ENCODE results near the gene DIPK1B.

Gene DIPK1B

DNA sequence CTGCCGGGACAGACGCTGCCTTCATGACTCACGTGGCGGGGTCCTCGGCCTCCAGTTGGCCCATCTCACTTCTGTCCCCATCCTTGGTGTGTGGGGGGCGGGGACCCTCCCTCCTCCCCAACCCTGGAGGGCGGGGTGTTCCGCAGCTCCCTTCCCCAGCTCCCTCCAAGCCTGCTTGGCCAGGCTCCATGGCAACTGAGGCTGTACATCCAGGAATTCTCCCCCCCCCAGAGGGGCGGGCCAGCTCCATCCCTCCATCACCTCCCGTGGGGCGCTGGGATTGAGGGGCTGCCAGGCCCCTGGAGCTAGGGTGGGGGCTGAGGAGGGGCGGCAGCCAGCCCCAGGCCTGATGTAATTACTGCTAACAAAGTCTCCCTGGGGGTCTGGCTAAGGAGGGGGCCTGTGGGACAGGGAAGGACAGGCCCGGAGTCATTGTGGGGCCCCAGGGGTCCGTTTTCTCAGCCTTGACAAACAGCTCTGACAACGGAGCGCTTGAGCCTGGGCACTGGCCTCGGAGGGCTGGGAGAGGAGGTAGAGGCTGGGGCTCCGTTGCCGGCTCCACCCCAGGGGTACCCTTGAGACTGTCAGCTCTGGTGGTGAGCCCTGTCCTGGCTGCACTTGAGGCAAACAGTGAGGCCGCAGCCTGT lies 8.0 kb downstream of the DIPK1B start:
- no peak for DNase-seq (ENCODE audit: low read depth, low spot score)

DNA sequence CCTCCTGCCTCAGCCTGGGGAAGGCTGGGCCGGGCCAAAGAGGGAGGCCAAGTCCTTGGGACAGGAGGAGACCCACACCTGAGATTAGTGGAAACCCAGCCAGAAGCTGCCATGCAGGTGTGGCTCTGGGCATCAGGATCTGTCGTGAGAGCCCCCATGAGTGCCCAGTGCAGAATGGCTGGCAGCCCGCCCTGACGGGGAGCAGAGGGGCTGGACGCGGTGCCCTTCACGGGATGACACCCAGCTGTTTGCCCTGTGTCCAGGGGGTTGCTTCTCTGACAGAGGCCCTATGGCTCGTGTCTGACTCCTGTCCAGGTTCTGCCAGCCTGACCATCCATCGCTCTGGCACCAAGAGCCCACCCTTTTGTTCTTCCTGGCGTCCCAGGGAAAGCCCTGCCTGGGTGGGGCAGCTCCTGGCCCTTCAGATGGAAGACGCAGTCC lies 8.5 kb downstream of the DIPK1B start:
- DNase-seq (ENCODE audit: low read depth, low spot score) = no peak

DNA sequence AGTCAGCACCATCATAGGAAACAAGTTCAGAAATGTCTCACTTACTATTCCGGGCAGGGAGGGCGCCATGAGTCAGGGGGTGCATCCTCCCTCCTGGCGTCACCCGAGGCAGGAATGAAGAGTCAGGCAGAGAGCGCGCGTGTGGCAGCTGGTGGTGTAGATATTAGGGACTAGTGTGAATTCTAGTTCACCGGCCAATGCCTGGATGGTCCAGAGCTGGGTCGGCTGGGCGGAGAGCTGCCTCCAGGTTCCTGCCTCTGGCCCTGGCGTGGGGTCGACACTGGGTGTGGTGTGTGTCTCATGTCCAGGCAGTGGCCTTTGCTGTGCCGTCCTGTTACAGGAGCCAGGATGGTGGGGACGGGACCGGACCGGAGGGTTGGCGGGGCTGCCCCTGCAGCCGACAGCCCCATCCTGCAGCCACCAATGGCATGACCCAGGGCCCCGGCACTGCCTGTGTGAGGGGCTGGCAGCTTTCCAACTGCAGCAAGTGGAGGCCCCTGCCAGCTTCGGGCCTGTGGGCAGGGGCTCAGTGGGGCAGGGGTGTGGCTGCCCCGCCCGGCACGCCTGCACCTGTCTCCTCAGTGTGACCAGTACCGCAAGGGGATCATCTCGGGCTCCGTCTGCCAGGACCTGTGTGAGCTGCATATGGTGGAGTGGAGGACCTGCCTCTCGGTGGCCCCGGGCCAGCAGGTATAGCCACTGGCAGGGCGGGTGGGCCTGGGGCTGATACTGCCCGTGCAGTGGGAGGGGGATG lies 9.1 kb downstream of the DIPK1B start:
- DNase-seq (ENCODE audit: low read depth, low spot score) = no peak

DNA sequence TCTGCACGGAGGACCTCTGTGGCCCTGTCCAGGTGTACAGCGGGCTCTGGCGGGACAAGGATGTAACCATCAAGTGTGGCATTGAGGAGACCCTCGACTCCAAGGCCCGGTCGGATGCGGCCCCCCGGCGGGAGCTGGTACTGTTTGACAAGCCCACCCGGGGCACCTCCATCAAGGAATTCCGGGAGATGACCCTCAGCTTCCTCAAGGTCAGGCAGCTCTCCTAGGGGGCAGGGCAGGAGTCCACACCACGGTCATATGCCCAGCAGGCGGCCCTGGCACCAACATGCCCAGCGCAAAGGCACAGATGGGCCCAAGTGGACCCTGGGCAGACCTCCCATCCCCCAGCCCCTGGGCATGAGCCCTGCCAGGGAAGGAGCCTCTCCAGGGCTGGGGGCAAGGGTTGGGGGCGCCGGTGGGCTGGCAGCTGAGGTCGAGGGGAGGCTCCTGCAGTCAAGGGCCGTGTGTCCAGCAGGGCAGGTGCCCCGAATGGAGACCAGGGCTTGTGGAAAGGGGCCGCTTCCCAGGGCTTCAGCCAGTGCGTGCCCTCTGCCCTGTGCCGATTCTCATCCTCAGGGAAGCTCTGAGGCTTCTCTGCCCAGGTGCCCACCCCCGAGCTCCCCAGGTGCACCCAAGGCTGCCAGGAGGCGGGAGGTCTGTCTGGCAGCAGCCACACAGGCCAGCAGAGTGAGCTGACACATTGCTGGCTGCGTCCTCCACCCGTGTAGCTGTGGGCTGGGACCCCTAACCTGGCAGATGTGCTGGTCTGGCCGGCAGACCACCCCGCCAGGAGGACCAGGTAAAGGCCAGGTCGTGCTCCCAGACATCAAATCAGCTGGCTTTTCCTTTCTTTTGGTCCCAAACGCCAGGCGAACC lies 10.0 kb downstream of the DIPK1B start:
- DNase-seq (ENCODE audit: low read depth, low spot score) = no peak

DNA sequence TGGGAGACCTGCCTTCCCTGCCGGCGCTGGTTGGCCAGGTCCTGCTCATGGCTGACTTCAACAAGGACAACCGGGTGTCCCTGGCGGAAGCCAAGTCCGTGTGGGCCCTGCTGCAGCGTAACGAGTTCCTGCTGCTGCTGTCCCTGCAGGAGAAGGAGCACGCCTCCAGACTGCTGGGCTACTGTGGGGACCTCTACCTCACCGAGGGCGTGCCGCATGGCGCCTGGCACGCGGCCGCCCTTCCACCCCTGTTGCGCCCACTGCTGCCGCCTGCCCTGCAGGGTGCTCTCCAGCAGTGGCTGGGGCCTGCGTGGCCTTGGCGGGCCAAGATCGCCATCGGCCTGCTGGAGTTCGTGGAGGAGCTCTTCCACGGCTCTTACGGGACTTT lies 10.6 kb downstream of the DIPK1B start:
- DNase-seq (ENCODE audit: low read depth, low spot score) = no peak

DNA sequence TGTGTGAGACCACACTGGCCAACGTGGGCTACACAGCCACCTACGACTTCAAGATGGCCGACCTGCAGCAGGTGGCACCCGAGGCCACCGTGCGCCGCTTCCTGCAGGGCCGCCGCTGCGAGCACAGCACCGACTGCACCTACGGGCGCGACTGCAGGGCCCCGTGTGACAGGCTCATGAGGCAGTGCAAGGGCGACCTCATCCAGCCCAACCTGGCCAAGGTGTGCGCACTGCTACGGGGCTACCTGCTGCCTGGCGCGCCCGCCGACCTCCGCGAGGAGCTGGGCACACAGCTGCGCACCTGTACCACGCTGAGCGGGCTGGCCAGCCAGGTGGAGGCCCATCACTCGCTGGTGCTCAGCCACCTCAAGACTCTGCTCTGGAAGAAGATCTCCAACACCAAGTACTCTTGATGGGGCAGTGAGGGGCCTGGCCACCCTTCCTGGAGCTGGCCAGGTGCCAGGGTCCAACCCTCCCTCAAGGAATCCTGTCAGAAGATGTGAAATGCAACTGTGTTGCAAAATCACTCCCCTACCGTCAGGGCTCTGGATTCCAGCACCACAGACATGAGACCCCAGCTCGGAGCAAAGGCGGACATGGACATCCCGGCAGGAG lies 11.1 kb downstream of the DIPK1B start:
- no peak for DNase-seq (ENCODE audit: low read depth, low spot score)

DNA sequence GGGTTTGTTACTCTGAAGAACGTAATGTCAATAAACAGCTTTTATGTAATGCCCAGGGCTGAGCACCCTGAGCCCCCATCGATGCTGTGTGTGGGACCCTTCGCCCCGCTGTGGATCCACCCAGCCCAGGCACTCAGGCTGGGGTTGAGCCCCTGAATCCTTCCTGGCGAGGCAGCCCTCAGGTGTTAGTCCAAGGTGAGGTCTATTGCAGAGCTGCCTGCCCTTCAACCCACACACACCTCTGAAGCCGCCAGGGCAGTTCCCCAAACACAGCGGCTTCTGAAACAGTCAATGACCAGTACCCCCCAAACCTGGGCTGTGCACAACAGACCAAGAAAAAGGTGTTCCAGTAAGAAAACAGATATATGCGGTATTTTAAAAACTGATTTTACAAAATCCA lies 11.6 kb downstream of the DIPK1B start:
- no peak for DNase-seq (ENCODE audit: low read depth, low spot score)

DNA sequence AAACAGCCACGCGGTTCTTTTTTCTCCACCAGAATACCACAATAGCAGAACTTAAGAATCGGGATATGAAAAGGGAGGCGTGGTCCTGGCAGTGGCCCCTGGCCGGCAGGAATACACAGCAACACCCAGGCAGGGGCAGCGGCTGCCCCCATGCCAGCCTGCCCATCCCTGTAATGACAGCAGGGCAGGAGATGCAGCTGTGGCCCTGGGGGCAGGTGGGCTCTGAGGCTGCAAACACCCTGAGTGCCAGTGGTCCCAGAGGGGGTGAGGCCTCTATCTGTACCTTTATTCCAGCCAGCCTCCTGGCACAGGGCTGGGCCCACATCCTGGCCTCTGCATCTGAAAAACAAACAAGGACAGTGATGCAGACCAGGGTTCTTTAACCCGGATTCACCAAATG lies 12.4 kb downstream of the DIPK1B start:
- no peak for DNase-seq (ENCODE audit: low read depth, low spot score)

DNA sequence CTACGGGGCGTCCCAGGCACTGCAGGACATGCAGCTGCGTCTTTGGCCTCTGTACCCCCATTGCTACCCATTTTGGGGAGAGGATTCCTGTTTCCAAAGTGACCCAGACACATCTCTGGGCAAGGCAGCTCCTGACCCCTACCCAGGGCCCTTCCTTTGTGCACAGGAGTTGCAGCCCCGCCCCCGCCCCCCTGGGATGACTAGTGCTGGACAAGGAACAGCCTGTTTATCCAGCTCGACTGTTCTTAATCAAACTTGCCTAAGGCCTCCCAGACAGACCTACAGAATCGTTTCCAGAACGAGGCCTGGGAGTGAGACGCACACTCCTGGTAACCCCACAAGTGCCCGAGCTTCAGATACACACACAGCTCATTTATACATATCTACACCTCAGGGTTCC lies 13.2 kb downstream of the DIPK1B start:
- DNase-seq (ENCODE audit: low read depth, low spot score) = no peak

DNA sequence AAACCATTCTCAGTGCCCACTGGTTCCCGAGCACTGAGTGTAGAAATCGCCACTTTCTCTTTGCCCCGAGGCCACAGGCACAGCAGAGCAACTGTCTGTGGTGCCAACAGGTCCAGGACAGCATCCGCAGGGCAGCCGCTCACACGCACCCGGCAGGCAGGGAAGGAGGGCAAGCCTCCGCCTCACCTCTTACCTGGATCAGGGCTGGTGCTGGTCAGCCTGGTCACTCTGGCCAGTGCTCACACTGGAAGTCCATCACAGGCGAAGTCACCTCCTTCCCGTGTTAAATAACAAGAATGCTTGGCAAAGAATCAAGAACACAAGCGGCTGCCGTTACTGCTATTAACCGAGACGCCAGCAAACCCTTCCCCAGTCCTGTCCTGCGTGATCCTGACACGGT lies 13.7 kb downstream of the DIPK1B start:
- no peak for DNase-seq (ENCODE audit: low read depth, low spot score)

DNA sequence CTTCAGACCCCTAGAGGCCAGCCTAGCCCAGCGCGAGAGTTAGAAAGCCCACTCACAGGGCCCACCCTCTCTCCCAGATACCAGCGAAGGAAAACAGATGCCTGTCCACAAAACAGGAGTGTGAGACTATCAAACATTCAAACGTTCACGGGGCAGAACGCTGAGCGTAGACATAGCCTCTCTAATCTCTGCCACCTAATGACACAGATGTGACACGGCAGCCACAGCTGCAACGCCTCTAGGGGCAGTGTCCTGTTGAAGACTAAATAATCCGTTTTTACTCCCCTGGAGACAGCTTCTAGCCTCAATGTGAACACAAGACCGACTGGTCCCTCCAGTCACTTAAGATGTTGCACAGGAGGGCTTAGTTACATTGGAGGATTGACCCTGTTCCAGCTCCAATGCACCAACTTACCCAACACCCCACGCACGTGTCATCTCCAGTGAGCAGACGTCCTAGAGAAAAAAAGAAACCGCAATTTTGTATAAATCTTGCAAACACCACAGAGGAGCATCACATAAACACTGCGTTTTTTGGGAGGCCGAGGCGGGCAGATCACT lies 14.3 kb downstream of the DIPK1B start:
- no peak for DNase-seq (ENCODE audit: low read depth, low spot score)

DNA sequence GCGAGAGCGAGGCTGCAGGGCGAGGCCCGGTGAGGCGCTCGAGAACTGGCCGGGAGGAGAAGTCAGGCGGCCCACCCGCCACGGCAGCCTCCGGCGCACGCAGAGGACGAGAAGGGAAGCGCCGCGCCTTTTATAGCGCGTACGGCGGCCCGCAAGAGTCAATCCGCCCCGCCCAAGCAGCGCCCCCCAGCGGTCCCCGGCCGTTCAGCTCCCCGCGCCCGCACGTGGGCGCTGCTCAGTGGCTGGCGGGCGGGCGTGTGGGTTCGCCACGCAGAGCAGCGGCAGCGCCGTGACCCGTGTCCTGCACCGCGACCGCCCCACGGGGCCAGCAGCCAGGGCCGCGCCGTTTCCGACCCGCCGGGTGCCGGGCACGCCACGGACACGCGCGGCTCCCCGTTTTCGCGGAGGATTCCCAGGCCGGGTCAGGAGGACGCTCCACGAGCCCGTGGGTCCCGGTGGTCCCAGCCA lies 15.7 kb downstream of the DIPK1B start:
- DNase-seq (ENCODE audit: low read depth, low spot score) = peak; percentile 85

DNA sequence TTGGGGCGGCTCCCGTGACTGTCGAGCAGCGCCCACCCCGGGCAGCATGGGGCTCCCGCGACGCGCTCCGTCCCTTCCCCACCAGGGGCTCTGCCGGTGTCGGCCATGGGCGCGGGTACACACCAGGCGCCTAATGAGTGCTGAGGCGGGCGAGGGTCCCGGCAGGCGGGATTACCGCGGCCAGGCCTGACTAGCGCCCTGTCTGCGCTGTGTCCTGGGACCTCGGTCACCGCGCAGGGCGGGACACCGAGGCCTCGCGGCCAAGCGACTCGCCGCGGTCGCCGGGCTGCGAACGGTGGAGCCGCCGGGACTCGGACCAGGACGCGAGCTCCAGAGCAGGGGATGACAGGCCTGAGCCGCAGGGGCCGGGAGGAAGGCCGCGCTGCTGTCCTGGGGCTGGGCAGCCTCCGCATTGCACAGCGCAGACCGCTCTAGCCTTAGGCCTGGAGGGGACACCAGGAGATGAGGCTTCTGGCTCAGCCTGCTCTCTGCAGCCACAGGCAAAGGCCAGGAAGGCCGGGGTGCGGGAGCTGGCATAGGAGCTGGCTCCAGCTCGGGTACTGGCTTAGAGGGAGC lies 16.3 kb downstream of the DIPK1B start:
- no peak for DNase-seq (ENCODE audit: low read depth, low spot score)

DNA sequence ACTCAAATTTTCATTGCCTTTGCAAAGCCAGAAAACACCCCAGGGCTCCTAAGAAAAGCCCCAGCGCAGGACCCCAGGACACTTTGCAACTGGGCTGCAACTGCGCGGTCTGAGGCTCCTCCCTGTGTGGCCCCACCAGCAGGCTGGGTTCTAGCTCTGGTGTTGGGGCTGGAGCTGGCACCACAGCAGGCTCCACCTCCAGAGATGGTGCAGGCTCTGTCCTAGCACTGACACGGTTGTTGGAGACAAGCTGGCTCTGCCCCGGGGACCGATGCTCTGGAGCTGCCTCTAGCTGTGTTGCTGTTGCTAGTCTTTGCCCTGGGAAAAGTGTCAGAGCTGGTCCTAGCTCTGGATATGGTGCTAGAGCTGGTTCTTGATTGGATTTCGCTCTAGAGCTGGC lies 16.8 kb downstream of the DIPK1B start:
- DNase-seq (ENCODE audit: low read depth, low spot score) = no peak

DNA sequence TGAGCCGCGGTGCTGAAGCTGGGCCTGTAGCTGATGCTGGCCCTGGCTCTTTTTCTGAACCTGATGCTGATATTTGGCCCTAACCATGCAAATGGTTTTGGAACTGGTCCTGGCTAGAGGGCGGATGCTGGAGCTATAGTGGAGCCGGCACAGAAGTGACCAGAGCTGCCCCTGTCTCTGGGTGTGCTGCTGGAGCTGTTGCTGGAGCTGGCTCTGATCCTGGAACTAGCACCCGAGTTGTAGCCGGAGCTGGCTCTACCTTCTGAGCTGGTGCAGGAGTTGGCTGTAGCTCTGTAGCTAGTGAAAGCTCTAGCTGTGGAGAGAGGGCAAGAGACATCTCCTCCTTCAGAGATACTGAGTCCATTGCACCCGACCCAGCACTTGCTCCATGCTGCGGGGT lies 17.6 kb downstream of the DIPK1B start:
- DNase-seq (ENCODE audit: low read depth, low spot score) = no peak

DNA sequence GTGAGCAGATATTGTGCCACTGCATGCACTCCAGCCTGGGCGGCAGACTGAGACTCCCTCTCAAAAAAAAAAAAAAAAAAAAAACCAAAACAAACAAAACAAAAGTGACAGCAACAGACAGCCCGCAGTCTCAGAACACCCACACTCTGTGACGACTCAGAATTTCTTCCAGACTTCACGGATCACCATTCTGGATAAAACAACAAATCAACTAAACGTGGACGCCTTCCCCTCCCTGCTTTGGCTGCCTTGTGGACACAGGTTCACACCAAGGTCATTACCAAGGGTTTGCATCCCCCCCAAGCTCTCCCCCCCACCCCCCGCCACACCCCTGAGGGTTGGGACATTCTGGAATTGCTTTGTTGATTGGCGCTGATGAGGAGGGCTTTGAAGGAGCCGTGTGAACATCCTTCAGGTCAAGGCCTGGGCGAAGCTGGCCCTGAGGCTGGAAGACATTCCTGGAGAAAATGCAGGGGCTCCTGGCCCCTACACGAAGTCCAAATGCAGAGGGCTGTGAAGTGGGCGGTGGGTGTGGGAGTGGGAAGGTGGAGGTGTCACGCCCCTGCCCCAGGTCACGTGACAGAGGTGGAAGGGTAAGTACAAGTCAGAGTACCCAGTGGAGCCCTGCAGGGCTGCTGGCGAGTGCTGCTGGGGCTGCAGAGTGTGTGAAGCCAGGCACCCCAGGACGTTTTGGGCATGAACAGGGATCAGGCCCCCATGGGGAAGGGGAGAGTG lies 20.2 kb downstream of the DIPK1B start:
- no peak for DNase-seq (ENCODE audit: low read depth, low spot score)

DNA sequence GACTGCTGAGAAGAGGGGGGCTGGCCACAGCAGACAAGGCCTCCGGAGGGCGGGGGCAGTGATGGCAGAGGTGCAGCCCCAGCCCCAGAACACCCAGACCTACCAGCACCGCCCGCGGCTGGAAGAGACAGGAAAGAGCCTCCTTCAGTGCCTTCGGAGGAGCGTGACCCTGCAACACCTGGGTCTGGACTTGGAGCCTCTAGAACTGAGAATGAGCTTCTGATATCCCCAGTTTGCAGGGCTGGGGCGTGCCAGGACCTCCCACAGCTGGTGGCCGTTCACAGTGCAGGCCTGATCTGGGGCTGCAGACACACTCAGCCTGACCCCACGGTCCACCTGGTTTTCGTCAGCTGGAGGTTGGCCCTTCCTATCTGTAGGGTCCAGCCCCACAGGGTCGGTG lies 21.2 kb downstream of the DIPK1B start:
- no peak for DNase-seq (ENCODE audit: low read depth, low spot score)

DNA sequence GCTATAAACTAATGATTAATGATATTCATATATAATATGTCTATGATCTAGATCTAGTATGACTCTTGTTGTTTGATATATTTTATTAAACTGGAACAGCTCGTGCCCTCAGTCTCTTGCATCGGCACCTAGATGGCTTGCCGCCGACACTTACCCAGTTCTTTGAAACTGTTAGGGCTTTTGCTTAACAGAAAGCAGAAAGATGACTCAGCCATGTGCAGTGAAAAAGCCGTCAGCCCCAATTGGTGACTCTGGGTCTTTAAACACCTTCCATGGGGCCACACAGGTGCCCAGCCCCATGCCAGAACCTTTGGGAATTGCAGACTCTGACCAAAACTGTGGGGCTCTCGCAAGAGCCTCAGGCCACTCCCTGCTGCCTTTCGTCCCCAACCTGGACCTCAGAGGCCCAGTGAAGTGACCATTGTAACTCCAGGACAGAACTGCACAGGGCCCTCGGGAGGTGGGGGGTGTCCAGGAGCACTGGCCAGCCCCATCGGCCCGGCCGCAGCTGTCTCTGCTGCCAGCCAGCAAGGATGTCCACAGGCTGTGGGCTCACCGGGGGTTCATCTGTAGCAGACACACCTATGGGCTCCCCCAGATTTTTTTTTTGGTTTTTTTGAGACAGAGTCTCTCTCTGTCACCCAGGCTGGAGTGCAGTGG lies 22.6 kb downstream of the DIPK1B start:
- DNase-seq (ENCODE audit: low read depth, low spot score) = no peak

DNA sequence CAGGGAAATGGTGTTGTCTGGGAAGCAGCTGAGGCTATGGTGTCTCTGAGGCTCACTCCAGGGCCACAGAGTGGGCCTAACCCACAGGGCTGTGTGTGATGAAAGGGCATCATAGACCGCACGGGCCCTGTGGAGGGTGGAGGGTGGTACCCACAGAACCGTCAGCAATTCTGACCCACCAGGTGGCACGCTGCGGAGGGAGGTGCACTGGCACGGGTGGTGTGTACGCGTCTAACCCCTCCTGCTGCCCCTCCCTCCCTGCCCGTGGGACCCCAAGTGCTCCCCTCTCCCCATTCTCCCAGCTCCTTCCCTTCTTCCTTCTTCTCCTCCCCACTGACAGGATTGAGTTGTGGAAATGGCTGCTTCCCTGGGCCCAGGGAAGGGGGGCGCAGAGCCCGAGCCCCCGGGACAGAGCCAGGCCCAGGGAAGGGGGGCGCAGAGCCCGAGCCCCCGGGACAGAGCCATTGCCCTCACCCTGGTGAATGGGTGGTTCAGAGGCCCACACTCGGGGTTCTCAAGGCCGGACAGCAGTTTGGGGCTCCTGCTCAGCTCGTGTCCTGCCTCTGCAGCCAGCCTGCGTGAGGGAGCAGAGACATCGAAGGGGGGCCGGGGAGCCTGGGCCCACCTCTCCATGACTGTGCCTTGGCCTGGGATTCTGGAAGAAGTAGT lies 23.6 kb downstream of the DIPK1B start:
- DNase-seq (ENCODE audit: low read depth, low spot score) = no peak

DNA sequence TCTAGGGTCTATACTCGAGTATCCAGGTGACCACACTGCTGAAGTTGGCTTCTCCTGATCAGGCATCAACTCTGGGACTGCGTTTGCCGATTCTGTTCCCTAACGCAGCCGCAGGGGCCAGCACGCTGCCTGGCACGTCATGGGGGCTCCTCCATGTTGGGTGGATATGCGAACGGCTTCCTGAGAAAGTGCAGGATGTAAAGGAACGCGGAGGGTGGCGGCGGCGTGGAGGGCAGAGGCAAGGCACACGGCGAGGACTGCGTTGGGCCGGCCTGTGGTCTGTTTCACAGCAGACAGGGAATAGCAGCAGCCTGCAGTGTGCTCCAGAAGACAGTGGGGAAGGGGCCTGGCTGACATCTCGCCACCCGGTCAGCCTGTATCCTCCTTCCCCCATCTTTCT lies 26.6 kb downstream of the DIPK1B start:
- no peak for DNase-seq (ENCODE audit: low read depth, low spot score)
